ENCODE data around the gene PTPRR.
A peak's percentile ranks its signal among the peaks of the same experiment; 100 is the strongest.

The PTPRR gene

DNA sequence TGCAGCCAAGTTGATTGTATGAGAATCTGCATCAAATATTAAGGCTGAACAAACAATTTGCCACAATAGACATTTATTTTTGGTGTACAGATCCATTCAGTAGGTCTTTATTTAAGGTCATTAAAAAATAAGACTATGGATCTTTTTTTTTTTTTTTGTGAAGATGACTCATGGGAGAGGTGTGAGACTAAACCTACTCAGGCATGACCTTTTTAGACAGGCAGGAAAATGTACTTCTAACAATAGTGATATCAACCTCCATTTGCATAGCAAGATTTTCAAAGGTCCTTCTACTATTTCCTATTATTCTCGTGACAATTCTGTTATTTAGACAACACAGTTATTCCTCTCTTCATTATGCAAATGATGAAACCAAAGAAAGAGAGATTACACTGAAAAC is 39.9 kb upstream of the PTPRR start:
- TF ChIP-seq, protein P1, sequence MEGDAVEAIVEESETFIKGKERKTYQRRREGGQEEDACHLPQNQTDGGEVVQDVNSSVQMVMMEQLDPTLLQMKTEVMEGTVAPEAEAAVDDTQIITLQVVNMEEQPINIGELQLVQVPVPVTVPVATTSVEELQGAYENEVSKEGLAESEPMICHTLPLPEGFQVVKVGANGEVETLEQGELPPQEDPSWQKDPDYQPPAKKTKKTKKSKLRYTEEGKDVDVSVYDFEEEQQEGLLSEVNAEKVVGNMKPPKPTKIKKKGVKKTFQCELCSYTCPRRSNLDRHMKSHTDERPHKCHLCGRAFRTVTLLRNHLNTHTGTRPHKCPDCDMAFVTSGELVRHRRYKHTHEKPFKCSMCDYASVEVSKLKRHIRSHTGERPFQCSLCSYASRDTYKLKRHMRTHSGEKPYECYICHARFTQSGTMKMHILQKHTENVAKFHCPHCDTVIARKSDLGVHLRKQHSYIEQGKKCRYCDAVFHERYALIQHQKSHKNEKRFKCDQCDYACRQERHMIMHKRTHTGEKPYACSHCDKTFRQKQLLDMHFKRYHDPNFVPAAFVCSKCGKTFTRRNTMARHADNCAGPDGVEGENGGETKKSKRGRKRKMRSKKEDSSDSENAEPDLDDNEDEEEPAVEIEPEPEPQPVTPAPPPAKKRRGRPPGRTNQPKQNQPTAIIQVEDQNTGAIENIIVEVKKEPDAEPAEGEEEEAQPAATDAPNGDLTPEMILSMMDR (IDR thresholded peaks at IDR 0.05; ENCODE audit: low read depth, low read length), result no peak
- no peak for DNase-seq (ENCODE audit: extremely low read depth, low read depth)

DNA sequence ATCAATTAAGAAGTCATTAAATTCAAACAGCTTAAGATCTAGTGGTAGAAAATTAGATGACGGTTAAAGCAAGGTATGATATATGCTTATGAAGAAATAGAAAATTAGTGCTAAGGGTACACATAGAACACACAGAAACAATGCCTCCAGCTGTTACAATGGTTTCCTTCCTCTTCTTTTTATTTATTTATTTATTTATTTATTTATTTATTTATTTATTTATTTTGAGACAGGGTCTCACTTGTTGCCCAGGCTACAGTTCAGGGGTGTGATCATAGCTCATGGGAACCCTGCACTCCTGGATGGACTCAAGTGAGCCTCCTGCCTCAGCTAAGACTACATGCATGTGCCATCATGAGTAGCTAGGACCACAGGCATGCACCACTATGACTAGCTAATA is 34.9 kb upstream of the PTPRR start:
- TF ChIP-seq, protein P1 (IDR thresholded peaks at IDR 0.05; ENCODE audit: low read depth, low read length), result no peak
- DNase-seq (ENCODE audit: extremely low read depth, low read depth), result no peak

DNA sequence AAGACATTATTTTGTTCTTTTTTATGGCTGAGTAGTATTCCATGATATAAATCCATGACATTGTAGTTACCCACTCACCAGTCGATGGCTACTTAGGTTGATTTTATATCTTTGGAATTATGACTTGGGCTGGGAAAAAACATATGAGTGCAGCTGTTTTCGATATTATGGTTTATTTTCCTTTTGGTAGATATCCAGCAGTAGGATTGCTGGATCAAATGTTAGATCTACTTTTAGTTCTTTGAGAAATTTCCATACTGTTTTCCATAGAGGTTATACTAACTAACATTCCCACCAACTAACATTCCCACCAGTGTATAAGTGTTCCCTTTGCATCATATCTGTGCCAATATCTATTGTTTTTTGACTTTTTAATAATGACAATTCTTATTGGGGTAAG is 29.9 kb upstream of the PTPRR start:
- TF ChIP-seq, protein P1 (IDR thresholded peaks at IDR 0.05; ENCODE audit: low read depth, low read length), result no peak
- no peak for DNase-seq (ENCODE audit: extremely low read depth, low read depth)

DNA sequence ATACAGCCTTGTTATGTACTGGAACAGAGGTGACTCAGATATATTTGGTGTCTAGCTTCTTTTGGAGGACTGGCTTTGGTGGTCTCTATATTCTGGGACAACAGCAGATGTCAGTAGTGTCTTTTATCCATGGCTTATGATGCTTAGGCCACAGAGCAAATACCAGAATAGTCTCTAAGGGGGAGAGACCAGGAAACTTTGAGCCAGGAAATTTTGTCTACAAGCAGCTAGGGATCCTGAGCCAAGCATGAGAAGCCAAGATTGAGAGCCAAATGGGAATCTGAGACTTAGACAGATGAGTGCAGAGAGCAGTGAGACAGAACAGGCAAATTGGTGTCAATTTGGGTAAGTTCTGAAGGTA is 28.4 kb upstream of the PTPRR start:
- no peak for DNase-seq (ENCODE audit: extremely low read depth, low read depth)
- TF ChIP-seq, protein P1 (IDR thresholded peaks at IDR 0.05; ENCODE audit: low read depth, low read length), result peak; percentile 20

DNA sequence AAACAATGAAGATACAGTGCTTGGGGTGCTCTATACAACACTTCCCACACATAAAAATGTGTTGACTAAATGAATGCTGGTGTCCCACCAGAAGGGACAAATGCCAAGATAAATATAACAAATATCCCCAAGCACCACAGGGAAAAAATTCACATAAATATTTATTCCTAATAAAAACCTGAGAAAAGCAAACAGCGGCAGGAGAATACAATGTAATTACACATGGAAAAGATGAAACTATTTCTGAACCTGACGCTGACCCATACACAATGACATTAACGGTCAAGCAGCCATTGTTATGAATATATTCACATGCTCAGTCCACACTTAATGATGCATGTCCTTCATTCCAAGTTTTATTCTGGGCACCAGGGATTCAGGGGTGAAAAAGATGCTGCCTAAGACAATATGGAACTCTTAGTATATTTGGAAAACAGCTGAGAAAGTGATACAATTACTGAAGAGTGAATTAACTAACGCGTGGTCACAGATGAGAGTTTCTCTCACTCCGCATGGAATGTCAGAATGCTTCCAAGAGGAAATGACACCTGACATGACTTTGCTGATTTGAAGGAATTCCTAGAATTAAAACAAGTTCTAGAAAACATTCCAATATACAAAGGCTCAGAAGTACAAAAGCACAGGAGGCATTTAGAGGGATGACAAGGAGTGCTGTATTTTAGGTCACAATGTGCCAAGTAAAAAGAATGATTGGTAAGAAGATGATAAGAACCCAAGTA is 27.9 kb upstream of the PTPRR start:
- DNase-seq (ENCODE audit: extremely low read depth, low read depth), result no peak
- TF ChIP-seq, protein P1 (IDR thresholded peaks at IDR 0.05; ENCODE audit: low read depth, low read length), result no peak

DNA sequence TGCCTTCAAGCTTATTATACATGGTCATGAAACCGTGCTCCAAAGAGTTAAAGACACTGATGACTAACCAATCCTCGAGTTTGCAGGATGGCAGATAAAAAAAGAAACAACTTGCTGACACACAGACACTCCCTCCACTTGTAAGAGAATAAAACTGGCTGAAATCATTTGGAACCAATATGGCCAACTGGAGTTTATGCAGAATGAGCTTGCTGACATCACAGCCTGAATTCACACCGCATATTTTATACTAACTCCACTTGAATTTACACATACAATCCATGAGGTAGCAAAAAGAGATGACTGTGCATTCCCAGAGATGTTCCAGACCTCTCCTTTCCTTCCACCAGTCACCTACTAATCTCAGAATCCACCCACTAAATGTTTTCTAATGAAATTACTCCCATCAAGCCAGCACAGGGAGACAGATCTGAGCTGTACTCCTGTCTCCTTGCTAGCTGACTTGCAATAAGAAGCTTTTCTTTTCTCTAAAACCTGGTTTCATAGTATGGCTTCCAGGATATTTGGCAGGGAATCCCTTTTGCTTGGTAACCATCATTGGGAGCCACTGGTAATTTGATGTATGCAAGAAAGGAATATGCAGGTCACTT is 15.8 kb upstream of the PTPRR start:
- TF ChIP-seq, protein P1 (IDR thresholded peaks at IDR 0.05; ENCODE audit: low read depth, low read length), result no peak

DNA sequence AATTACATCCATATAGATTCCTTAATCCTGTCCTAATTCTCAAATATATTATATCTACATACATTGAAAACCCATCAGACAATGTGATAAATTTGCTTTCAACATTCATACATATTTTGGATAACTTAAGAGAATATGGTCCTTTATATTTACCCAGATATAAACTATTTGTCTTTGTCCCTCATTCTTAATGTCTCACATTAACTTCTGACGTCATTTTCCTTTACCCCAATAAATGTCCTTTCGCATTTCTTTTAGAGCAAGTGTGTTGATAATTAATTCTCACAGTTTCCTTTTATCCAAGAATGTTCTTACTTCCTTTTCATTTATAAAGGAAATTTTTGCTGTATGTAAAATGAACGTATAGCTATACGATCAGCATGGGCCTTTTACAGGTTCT is 12.6 kb upstream of the PTPRR start:
- no peak for DNase-seq (ENCODE audit: extremely low read depth, low read depth)
- TF ChIP-seq, protein P1 (IDR thresholded peaks at IDR 0.05; ENCODE audit: low read depth, low read length), result no peak

More for the DNA sequence above, 15.8 kb upstream of the PTPRR start:
- no peak for DNase-seq (ENCODE audit: extremely low read depth, low read depth)

All from AG09319 (cell line).